DMS79 (cell line): ENCODE measurements around the gene LRP8.

Experiments used
- DNase-seq: peaks from one replicate; lab custom pipeline; 2025; lab: John Stamatoyannopoulos, UW

The LRP8 gene

DNA sequence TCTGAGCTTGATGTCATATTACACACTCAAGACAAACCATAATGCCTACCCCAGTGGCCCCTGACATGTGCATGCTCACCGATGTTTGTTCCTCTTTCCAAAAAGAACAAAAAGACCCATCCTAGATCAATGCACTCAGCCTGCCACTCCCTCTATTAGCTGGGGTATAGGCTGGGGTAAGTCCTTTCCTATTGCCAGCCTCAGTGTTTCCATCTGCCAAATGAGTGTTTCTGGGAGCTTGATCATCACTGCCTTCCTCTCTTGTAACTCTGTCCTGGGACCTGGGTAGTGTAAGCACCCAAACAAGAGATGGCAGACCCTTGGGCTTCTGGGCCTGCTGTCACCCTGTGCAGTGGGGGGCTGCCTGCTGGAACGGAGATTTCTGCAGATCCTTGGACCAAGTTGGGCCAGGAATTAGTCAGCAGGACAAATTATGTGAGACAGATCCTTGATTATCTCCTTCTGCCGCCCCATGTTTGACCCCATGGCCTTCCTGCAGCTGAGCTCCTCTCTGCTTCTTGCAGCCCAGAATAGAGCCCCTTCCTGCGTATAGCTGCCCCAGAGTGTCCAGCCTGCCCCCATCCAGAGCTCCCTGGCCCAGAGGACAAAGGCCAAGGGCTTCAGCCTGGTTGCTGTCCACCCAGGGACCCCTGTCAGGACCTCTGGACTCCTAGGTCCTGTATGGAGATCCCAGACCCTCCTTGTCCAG lies 31.5 kb upstream of the LRP8 start:
- DNase-seq = no peak

DNA sequence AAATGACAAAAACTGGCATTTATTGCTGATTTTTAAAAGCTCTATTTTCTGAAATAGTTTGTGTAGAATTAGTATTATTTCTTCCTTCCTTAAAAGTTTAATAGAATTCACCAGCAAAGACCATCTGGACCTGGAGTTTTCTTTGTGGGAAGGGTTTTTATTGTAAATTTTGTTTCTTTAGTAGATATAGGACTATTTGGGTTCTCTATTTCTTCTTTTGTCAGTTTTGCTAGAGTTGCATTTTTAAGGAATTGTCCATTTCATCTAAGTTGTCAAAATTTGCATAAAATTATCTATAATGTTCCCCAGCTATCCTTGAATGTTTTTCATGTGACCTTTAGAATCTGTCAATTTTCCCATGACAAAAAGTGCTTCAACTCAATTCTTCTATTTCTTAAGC lies 28.8 kb upstream of the LRP8 start:
- DNase-seq = no peak

DNA sequence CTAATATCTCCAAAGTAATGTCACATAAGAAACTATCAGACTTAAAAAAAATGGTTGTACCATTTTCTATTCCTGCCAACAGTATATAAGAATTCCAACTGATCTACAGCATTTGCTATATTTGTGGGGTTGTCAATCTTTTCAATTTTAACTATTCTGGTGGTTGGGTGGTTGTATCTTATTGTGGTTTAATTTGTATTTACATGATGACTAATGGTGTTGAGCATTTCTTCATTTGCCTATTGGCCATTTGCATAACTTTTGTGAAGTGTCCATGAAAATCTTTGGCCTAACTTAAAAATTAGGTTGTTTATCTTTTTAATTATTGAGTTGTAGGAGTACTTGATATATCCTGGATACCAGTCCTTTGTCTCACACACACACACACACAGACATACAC lies 26.2 kb upstream of the LRP8 start:
- no peak for DNase-seq

DNA sequence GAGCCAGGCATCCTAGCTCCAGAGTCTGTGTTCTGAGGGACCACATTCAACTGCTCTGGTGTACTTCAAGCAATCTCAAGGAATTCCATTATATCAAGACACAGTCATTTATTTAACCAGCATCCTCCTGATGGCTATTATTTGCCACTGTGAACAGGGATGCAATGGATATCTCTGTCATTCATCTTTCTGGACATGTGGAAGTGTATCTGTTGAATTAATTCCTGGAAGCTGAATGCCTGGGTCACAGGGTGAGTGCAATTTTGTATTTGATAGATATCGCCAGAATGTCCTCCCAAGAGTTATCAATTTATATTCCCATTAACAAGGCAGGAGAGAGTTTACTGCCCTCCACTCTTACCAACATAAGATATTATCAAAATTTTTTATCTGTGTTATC lies 24.7 kb upstream of the LRP8 start:
- DNase-seq = no peak

DNA sequence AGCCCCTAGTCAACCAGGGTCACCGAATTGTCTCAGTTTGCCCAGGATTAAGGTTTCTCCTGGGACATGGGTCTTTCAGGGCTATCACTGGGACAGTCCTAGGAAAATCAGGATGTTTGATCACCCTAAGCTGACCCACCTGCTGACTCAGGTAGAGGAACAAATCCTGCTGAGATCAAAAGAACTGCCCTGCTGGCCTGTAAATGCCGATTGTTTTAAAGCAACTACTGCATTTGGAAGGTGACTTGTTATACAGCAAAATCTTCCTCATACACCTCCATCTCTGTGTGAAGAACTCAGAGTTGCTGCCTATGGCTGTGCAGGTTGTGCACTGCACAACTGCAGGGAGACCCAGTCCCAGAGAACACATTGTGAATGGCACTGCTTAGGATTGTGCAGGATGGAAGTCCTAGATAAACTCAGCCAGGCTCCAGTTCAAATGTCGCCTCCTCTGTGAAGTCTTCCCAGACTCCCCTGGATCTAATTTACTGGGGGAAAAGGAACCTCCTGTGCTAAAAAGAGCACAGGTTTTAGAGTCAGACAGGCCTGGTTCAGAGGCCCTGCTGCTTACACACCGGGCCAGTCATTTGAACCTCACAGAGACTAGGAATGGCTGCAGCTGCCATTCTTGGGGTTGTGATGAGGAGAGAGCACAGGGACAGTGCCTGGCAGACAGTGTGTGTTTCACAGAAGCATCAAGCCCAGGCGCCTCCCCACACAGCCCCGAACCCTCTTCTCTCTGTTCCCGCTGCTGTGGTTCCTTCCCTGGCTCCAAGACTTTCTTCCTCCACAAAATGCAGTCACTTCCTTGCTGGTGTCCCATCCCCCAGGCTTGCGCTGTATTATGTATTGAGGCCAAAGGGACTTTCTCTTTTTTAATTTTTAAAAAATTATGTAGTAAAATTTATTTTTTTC lies 23.2 kb upstream of the LRP8 start:
- no peak for DNase-seq

DNA sequence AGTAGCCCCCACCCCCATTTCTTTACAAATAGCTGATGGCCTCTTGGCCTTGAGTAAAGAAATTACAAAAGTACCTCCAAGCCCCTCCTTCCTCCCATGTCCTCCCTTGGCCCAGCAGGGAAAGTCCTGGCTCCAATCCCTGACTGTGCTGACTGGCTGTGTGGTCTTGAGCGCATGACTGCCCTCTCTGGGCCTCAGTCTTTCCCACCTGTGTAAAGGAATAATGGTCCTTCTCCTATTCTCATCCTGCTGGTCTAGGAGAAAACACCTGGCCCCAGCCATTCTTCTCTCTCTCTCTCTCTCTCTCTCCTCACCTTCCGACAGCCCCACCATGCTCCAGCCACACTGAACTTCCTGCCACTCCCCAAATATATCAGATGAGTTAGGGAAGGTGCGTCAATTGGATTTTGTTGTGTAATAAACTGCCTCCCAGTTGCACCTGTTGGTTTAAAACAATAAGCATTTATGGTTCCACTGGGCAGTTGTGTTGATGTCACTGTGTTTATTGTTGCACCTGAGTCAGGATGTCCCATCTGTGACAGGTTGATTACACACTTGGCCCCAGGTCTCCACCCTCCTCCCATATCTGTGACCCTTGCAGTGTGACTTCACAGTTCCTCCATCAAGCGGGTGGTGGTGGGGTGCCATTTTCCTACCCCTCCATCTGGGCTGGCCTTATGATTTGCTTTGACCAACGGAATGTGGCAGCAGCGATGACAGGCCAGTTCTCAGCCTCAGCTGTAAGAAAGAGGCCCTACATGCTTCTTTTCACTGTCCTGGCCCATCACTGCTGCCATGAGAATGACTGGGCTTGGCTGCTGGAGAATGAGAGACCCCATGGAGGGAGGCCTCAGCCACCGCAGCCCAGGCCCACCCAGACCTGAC lies 22.3 kb upstream of the LRP8 start:
- DNase-seq = no peak

DNA sequence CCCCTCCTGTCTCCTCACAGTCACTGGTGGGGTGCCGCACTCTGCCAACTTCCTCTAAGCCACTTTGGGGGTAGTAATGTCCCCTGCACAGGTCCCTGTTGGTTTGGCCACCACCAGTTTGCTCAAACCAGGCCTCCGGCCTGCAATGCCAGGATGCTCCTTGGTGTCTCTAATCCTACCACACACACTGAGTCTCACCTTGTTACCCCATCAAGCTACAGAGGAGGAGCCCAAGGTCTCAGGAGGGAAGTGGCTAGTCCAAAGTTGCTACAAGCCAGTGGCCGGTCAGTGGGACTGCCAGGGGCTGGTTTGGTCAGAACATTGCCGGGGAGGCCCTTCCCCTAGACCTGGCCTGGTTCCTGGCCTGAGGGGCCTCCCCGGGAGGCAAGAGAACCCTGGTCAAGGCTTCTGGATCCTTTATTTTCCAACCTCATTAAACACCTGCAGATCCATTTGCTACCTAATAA lies 21.5 kb upstream of the LRP8 start:
- no peak for DNase-seq

DNA sequence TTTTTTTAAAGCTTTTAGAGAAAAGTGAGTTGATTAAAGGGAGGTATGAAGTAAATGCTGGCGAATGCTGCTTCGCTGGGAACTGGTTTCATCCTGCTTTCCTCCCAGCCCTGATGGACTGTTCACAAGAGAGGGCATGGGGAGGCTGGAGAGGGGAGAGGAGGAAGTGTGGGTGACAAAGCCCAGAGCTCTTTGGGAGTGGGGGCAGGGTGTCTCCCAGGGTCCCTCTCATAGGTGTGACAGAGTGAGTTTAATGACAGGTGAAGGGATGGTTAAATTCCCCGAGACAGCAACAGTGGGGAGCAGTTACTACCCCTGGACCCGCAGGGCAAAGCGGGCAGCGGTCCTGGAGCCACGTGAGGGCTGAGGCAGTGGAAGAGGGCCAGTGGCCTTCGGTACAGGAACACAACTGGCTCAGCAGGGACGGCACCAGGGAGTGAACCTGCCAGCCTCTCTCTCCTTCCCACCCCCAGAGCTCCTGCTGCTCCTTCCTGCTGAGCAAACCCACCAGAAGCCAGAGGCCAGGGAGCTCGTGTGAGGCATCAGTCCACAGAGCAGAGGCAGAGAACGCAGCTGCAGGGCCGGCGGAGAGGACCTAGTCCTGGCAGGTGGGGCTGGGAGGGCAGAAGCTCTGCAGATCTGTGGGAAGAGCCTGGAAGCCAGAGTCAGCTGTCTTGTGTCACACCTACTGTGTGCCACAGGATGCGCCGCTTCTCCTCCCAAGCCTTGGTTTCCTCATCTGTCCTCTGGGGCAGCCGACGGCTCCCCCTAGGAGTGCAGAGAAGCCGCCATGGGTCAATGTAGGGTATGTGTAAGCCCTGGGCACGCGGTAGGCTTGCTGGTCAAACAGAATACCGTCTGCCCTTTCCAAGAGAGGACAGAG lies 20.9 kb upstream of the LRP8 start:
- no peak for DNase-seq

DNA sequence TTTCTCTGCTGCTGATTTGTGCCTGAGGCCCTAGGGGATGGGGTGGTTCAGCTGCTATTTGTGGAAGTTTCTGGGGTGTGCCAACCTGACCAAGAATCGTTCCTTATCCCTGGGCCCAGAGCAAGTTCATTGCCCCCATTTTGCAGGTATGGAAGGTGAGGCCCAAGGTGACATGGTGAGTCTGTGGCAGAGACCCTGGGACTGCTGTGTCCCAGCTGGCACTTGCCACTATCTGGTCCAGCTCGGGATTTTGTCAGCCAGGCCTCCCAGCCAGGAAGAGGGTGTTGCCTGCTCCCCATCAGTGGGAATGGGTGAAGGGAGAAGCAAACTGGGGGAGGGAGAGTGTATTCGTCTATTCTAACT lies 18.9 kb upstream of the LRP8 start:
- no peak for DNase-seq

DNA sequence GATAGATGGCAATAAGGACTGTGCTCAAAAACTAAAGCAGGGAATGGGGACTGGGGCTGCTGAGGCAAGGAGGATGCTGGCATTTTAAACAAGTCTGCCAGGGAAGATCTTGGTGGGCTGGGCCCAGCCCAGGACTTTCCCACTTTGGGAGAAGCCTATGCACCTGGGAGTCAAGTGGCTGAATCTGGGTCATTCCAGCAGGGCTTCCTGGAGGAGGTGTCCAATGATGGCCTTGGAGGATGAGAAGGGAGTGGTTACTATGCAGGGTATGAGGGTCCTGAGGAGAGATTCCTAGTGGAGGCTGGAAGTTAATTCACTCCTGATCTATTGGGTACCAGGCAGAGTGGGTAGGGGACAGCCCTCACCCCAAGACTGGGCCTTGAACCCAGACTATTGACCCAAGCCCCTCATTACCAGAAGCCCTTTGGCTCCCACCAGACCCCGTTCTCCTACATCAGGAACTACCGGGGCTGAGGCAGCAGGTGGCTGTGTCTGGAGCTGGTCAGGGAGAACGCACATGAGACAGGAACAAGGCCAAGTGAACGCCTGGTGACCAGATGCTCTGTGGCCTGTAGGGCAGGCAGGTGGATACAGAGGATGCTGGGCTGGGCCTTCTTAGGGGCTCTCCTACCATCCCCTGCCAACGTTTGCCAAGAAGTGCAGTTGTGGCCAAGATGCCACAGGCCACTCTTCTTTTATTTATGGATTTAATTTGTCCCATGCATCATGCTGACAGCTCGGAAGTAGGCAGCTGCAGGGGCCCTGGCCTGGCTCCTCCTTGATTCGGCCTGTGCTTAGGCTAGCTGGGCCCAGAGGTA lies 18.3 kb upstream of the LRP8 start:
- no peak for DNase-seq

DNA sequence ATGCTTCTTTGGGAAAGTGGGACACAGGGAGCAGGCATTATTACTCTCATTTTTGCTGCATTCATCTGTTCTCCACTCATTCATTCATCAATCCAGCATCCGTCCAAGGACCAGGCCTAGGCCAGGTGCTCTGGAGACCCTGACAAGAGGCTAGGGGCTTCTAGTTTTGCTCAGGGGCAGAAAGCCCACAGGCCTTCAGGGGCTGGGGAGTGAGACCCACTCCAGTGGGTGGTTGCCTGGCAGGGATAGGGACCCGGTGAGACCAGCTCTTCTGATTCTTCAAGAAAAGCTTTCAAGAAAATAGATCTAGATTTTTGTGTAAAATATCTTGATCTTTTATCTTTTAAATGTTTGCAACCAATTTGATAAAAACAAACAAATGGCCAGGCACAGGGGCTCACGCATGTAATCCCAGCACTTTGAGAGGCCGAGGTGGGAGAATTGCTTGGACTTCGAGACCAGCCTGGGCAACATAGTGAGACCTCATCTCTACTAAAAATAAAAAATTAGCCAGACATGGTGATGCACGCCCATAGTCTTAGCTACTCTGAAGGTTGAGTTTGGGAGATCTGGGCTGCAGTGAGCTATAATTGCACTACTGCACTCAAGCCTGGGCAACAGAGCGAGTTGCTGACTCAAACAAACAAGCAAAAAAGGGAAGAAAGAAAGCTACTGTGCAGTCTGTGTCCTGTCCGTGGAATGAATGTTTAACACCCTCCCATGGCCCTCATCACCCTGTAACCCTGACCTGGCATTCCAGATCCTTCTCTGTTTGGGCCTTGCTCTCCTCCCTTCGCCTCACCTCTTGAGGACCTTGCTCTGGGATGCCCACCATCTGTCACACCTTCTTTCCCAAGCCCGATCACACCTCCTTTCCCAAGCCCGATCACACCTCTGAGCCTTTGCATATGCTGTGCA lies 17.3 kb upstream of the LRP8 start:
- no peak for DNase-seq

DNA sequence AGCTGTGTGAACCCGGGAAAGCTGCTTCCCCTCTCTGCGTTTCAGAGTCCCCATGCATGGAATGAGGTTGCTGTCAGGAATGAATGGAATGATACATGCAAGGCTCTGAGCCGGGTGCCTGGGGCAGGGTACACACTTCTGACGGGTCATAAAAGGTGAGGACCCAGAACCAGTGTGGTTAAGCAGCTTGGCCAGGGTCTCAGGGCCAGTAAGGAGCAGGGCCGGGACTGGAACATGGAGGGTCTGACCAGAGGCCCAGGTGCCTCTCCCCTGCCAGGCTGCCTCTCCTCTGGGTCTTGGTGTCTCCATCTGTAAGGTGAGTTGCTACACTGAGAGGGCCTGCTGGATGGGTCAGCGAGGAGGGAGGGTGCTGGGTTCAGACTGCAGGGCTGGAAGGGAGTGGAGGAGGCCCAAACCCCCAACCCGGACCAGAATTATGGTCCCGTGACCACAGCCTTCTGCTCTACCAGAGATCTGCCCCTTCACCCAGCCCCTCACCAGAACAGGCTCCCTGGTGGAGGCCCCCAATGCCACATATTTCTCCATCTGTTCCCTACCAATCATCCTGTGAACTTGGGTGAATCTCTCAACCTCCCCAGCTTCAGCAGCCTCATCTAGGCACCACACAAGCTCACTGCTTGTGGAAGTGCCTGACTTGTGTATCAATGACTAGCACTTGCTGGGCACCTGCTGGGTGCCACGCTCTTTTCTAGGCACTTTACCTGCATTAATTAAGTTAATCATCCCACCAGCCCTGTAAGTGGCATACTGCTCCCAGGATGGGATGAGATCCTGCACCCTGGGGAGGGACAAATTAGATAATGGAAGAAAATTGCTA lies 16.2 kb upstream of the LRP8 start:
- no peak for DNase-seq

DNA sequence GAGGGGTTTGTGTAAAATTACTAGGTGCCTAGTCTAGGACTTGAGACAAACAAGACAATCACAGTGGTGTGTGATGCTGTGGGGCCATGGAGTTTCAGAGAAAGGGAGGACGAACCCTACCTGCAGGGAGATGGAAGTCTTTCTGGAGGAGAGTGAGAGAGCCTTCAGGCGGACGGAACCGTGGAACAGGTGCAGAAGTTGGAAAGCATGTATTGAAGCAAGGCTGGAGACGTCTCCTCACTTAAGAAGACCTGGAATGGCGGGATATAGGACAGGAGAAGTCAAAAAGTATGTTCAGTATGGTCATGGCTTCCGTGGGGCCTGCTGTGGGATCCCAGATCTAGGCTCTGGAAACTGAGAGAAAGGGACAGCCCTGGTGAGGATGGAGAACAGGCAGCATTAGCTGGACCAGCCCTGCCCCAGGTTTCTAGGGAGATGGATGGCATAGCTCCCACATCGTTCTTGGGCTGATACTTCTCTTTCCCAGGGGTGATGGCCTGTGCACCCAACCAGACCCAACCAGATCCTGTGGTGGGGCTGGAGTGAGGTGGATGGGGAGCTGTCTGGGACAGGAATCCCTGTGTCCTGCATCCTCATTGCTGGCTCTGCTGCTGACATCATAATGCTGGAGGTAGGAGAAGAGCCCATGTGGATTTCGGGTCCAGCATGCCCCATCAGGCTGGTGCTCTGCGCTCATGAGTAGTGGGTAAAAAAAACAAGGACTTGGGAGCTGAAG lies 15.0 kb upstream of the LRP8 start:
- no peak for DNase-seq

DNA sequence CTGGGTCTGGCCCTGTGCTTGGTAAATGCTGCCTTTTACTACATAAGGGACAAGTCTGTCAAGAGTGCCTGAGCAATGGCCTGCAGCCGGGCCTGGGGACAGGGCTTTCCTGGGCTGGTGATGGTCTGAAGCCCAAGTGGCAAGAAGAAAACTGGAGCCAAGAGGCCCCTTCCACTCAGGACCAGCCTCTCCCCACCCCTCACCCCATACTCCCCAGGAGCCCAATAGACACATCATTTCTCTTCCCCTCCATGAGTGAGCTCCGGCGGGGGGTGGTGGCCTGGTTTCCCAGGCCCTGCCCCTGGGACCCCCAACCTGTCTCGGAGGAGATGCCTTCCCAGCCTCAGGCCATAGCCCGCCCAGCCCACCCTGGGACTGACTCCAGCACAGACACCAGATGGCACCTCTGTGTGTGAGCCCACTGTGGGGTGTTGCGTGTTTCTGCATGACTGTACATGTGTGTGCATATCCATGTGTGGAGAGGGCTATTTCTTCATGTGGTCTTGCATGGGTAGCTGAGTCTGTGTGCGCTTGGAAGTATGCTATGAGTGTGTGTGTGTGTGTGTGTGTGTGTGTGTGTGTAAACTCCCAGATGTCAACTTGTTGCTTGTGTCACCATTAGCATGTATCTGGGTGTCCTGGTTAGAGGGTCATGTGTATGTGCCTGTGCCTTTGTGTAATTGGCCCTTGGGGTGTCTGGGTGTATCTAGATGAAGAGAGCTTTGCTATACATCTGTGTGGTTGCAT lies 14.3 kb upstream of the LRP8 start:
- no peak for DNase-seq

DNA sequence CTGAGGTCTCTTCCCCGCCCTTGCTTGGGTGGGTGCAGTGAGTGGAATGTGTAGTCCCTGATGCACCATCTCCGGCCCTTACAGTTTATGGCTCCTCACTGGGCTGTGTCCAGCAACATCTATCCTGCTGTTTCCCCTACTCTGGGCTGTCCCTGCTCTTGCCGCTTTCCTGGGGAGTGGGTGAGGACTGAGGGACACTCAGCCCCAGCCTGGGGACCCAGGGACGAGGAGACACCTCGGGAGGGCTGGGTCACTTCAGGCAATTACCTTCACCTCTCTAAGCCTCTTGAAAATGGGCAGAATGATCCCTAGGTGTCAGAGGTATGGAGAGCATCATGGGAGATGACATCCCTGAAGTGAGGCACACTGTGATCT lies 13.6 kb upstream of the LRP8 start:
- no peak for DNase-seq

DNA sequence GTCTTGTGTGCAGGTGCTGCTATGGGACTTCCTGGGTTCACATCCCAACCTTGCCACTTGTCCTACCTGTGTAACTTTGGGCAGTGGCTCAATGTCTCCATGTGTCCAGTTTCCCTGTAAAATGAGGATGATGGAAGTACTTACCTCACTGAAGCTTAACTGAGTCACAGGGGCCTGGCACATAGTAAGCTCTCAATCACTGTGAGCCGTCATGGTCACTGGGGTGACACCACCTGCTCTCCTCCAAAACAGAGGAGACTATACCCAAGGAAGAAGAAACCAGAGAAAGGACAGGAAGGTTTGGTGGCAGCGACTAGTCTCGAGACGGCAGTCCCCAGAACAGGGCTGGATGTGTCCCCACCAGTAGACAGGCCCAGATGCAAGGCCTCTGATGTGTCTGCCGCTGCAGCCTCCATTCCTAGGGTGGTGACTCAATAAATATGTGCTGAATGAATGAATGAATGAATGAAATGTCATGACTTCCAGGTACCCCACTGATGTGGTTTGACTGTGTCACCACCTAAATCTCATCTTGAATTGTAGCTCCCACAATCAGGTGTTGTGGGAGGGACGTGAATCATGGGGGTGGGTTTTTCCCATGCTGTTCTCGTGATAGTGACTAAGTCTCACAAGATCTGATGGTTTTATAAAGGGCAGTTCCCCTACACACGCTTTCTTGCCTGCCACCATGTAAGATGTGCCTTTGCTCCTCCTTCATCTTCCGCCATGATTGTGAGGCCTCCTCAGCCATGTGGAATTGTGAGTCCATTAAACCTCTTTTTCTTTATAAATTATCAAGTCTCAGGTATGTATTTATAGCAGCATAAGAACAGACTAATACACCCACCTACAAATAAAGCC lies 13.0 kb upstream of the LRP8 start:
- no peak for DNase-seq
